ENCODE measurements around the gene NTN1.

Gene NTN1

GRCh38 chr17:9183306-9183705, 162.0 kb downstream of the NTN1 start:
- in situ Hi-C loops (cut with MboI; ENCODE audit: low sequenced_read_pairs, unreplicated experiment) = no loop called here
- no peak for DNase-seq (ENCODE audit: low spot score)
- no peak for TF ChIP-seq CTCF (IDR thresholded peaks at IDR 0.05; ENCODE audit: borderline replicate concordance, control extremely low read depth, extremely low read depth, insufficient read depth, missing control alignments)

- TF ChIP-seq CTCF (IDR thresholded peaks at IDR 0.05; ENCODE audit: borderline replicate concordance, control extremely low read depth, extremely low read depth, insufficient read depth, missing control alignments) = no peak
- in situ Hi-C loops (cut with MboI; ENCODE audit: low sequenced_read_pairs, unreplicated experiment) = no loop called here
- DNase-seq (ENCODE audit: low spot score) = no peak
Observed at GRCh38 chr17:9185142-9185541, 163.8 kb downstream of the NTN1 start.

GRCh38 chr17:9185688-9186284, 164.5 kb downstream of the NTN1 start:
- in situ Hi-C loops (cut with MboI; ENCODE audit: low sequenced_read_pairs, unreplicated experiment) = no loop called here
- no peak for DNase-seq (ENCODE audit: low spot score)
- no peak for TF ChIP-seq CTCF (IDR thresholded peaks at IDR 0.05; ENCODE audit: borderline replicate concordance, control extremely low read depth, extremely low read depth, insufficient read depth, missing control alignments)

GRCh38 chr17:9187828-9188227, 166.5 kb downstream of the NTN1 start:
- no peak for TF ChIP-seq CTCF (IDR thresholded peaks at IDR 0.05; ENCODE audit: borderline replicate concordance, control extremely low read depth, extremely low read depth, insufficient read depth, missing control alignments)
- in situ Hi-C loops (cut with MboI; ENCODE audit: low sequenced_read_pairs, unreplicated experiment) = no loop called here
- DNase-seq (ENCODE audit: low spot score) = no peak

- in situ Hi-C loops (cut with MboI; ENCODE audit: low sequenced_read_pairs, unreplicated experiment) = no loop called here
- no peak for DNase-seq (ENCODE audit: low spot score)
- TF ChIP-seq CTCF (IDR thresholded peaks at IDR 0.05; ENCODE audit: borderline replicate concordance, control extremely low read depth, extremely low read depth, insufficient read depth, missing control alignments) = no peak
Observed at GRCh38 chr17:9188367-9188766, 167.1 kb downstream of the NTN1 start.

GRCh38 chr17:9189870-9190269, 168.6 kb downstream of the NTN1 start:
- no peak for TF ChIP-seq CTCF (IDR thresholded peaks at IDR 0.05; ENCODE audit: borderline replicate concordance, control extremely low read depth, extremely low read depth, insufficient read depth, missing control alignments)
- DNase-seq (ENCODE audit: low spot score) = no peak
- in situ Hi-C loops (cut with MboI; ENCODE audit: low sequenced_read_pairs, unreplicated experiment) = no loop called here
